Activated effector memory CD4-positive, alpha-beta T cell treated with anti-CD3 and anti-CD28 coated beads, Interleukin-2, amount 50 U/mL, for 16 hours (primary cell): ENCODE results near the gene LY6G5C.

Experiments
- DNase-seq: peaks from one replicate; pipeline ENCODE4 v3.0.0-alpha.2; 2020

The LY6G5C gene

GRCh38 chr6:31660381-31661261, 20.2 kb downstream of the LY6G5C start, which contains the start of gene C6orf47:
C6orf47 (minus strand) TSS chr6:31660778; CDS start chr6:31659947, 831 bp downstream.
- DNase-seq: peak; percentile 91

- peak; percentile 74 for DNase-seq
Observed at GRCh38 chr6:31659649-31660380, 21.1 kb downstream of the LY6G5C start.

- no peak for DNase-seq
Observed at GRCh38 chr6:31658983-31659648, 21.8 kb downstream of the LY6G5C start.

GRCh38 chr6:31658158-31658688, 22.6 kb downstream of the LY6G5C start:
- DNase-seq: no peak

- DNase-seq: no peak
Observed at GRCh38 chr6:31657406-31658157, 23.3 kb downstream of the LY6G5C start.

- DNase-seq: no peak
Observed at GRCh38 chr6:31655349-31656237, 25.3 kb downstream of the LY6G5C start, which contains the start of gene APOM. APOM (plus strand) TSS chr6:31655894; CDS start chr6:31655967, 73 bp downstream.

- DNase-seq: no peak
Observed at GRCh38 chr6:31654574-31655348, 26.1 kb downstream of the LY6G5C start.

- DNase-seq: peak; percentile 94
Observed at GRCh38 chr6:31652925-31653724, 27.7 kb downstream of the LY6G5C start.

GRCh38 chr6:31651602-31652191, 29.2 kb downstream of the LY6G5C start:
- no peak for DNase-seq

- no peak for DNase-seq
Observed at GRCh38 chr6:31645325-31645724, 35.5 kb downstream of the LY6G5C start.

GRCh38 chr6:31643818-31644454, 36.9 kb downstream of the LY6G5C start:
- no peak for DNase-seq

GRCh38 chr6:31642798-31643570, 37.9 kb downstream of the LY6G5C start:
- no peak for DNase-seq

- DNase-seq: no peak
Observed at GRCh38 chr6:31641370-31641769, 39.5 kb downstream of the LY6G5C start.

GRCh38 chr6:31640612-31641011, 40.3 kb downstream of the LY6G5C start:
- DNase-seq: no peak

GRCh38 chr6:31639449-31639861, 41.4 kb downstream of the LY6G5C start:
- no peak for DNase-seq

GRCh38 chr6:31639043-31639442, 41.8 kb downstream of the LY6G5C start:
- DNase-seq: no peak
